PFSK-1 (cell line): ENCODE data around the gene ACP6.

Experiments used
- FOXP2 ChIP-seq: optimal IDR thresholded peaks from 2 replicates; pipeline ENCODE3; 2011; ENCODE audit warnings: borderline replicate concordance, control low read depth, inconsistent platforms; ENCODE audit not compliant: insufficient read depth; ENCODE audit errors: extremely low read length, extremely low read depth
- POLR2AphosphoS5 ChIP-seq: IDR thresholded peaks from 2 replicates; pipeline ENCODE4 v1.6.1; 2012; ENCODE audit warnings: low read depth, mild to moderate bottlenecking, control low read depth, low read length, moderate library complexity
- REST ChIP-seq, 2 experiments: IDR thresholded peaks; 2 replicates each; pipeline versions ENCODE4 v1.6.1 to v1.8.0; 2011 to 2012; ENCODE audit warnings: low read depth in 2 of 2, low read length in 2 of 2, control low read depth in 1 of 2, inconsistent platforms in 1 of 2, mild to moderate bottlenecking in 1 of 2, moderate library complexity in 1 of 2; ENCODE audit not compliant: insufficient read depth in 1 of 2
- SIN3A ChIP-seq: IDR thresholded peaks from 2 replicates; pipeline ENCODE4 v1.6.1; 2012; ENCODE audit warnings: mild to moderate bottlenecking, low read length, moderate library complexity, borderline replicate concordance; ENCODE audit not compliant: insufficient read depth
- TAF1 ChIP-seq: IDR thresholded peaks from 2 replicates; pipeline ENCODE4 v1.6.1; 2012; ENCODE audit warnings: low read length, control low read depth, borderline replicate concordance; ENCODE audit not compliant: insufficient read depth

ACP6 gene

GRCh38 chr1:147622731-147623130 is 47.6 kb downstream of the ACP6 start:
- no peak for TF ChIP-seq REST (IDR thresholded peaks at IDR 0.05; ENCODE audit: insufficient read depth in 1 of 2, low read depth in 2 of 2, low read length in 2 of 2)
- TF ChIP-seq TAF1: no peak
- TF ChIP-seq POLR2AphosphoS5: no peak
- TF ChIP-seq FOXP2: no peak
- no peak for TF ChIP-seq SIN3A

- TF ChIP-seq POLR2AphosphoS5 (no peak), REST (IDR thresholded peaks at IDR 0.05; ENCODE audit: insufficient read depth in 1 of 2, low read depth in 2 of 2, low read length in 2 of 2) (no peak), TAF1 (no peak)
Measured at GRCh38 chr1:147620543-147620942, 49.8 kb downstream of the ACP6 start.

- no peak for TF ChIP-seq TAF1
- no peak for TF ChIP-seq REST (IDR thresholded peaks at IDR 0.05; ENCODE audit: insufficient read depth in 1 of 2, low read depth in 2 of 2, low read length in 2 of 2)
- no peak for TF ChIP-seq FOXP2
- no peak for TF ChIP-seq POLR2AphosphoS5
- no peak for TF ChIP-seq SIN3A
Measured at GRCh38 chr1:147619741-147620140, 50.6 kb downstream of the ACP6 start.

GRCh38 chr1:147618771-147619170 is 51.6 kb downstream of the ACP6 start:
- TF ChIP-seq SIN3A (no peak), POLR2AphosphoS5 (no peak), REST (IDR thresholded peaks at IDR 0.05; ENCODE audit: insufficient read depth in 1 of 2, low read depth in 2 of 2, low read length in 2 of 2) (no peak), TAF1 (no peak), FOXP2 (no peak)

GRCh38 chr1:147618077-147618569 is 52.2 kb downstream of the ACP6 start:
- TF ChIP-seq SIN3A: no peak
- no peak for TF ChIP-seq FOXP2
- TF ChIP-seq REST (IDR thresholded peaks at IDR 0.05; ENCODE audit: insufficient read depth in 1 of 2, low read depth in 2 of 2, low read length in 2 of 2): no peak
- TF ChIP-seq POLR2AphosphoS5: no peak
- TF ChIP-seq TAF1: no peak
